ENCODE data around the gene CEP295NL.

DNA sequence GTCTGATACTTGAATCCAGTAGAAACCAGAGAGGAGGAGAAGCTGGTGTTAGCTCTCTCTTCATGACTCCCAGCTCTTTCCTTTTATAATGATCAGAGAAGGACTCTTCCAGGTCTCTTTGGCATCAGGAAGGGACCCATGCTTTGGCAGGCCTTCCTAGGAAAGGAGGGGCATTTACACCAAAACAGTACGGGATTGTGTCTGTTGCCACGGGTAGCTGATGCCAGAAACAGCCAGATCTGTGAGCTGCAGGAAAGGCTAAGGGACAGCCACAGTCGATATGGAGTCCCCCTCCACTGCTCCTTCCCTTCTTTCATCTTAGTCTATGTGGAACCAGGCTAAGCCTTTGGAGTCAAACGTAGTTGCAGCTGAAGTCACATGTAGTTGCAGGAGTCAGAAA lies 9.3 kb downstream of the CEP295NL start:
- TF ChIP-seq, protein P1, sequence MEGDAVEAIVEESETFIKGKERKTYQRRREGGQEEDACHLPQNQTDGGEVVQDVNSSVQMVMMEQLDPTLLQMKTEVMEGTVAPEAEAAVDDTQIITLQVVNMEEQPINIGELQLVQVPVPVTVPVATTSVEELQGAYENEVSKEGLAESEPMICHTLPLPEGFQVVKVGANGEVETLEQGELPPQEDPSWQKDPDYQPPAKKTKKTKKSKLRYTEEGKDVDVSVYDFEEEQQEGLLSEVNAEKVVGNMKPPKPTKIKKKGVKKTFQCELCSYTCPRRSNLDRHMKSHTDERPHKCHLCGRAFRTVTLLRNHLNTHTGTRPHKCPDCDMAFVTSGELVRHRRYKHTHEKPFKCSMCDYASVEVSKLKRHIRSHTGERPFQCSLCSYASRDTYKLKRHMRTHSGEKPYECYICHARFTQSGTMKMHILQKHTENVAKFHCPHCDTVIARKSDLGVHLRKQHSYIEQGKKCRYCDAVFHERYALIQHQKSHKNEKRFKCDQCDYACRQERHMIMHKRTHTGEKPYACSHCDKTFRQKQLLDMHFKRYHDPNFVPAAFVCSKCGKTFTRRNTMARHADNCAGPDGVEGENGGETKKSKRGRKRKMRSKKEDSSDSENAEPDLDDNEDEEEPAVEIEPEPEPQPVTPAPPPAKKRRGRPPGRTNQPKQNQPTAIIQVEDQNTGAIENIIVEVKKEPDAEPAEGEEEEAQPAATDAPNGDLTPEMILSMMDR (IDR thresholded peaks at IDR 0.05; ENCODE audit: low read length), result no peak
- no peak for TF ChIP-seq EZH2 (optimal IDR thresholded peaks at IDR 0.05; ENCODE audit: low read depth, low read length)
- no peak for TF ChIP-seq EZH2phosphoT487 (IDR thresholded peaks at IDR 0.05; ENCODE audit: low read length)

Measured in MM.1S (cell line).